Effector memory CD4-positive, alpha-beta T cell (primary cell): ENCODE measurements around the gene GNAQ.

Experiments used
- DNase-seq, 3 donors: peaks; one replicate each; pipeline ENCODE4 v3.0.0-alpha.2; 2020
- H3K27ac ChIP-seq: 2 replicates; pipeline ENCODE4 v1.7.0; 2013; ENCODE audit warnings: mild to moderate bottlenecking, low read length, moderate library complexity; ENCODE audit not compliant: insufficient read depth, poor library complexity, severe bottlenecking
- H3K27me3 ChIP-seq: replicated peaks from 2 replicates; pipeline ENCODE4 v1.7.0; 2013; ENCODE audit warnings: mild to moderate bottlenecking, low read length; ENCODE audit not compliant: insufficient read depth, control insufficient read depth, poor library complexity, severe bottlenecking
- H3K36me3 ChIP-seq: 2 replicates; pipeline ENCODE4 v1.7.0; 2013; ENCODE audit warnings: mild to moderate bottlenecking, low read length, moderate library complexity; ENCODE audit not compliant: control insufficient read depth, insufficient read depth
- H3K4me1 ChIP-seq: 2 replicates; pipeline ENCODE4 v1.7.0; 2013; ENCODE audit warnings: low read length, mild to moderate bottlenecking; ENCODE audit not compliant: control insufficient read depth, insufficient read depth, poor library complexity, severe bottlenecking
- H3K4me3 ChIP-seq: 2 replicates; pipeline ENCODE4 v1.7.0; 2013; ENCODE audit warnings: low read length, low read depth, mild to moderate bottlenecking; ENCODE audit not compliant: insufficient read depth, poor library complexity, severe bottlenecking
- H3K9me3 ChIP-seq: 2 replicates; pipeline ENCODE4 v1.7.0; 2013; ENCODE audit warnings: mild to moderate bottlenecking, low read length, moderate library complexity; ENCODE audit not compliant: control insufficient read depth

The GNAQ gene

GRCh38 chr9:77831781-77832180, 199.8 kb downstream of the GNAQ start:
- Histone ChIP-seq H3K27me3 (no peaks in the 10 kb centered on the region), H3K27ac (no peak overlapping the region), H3K9me3 (no peaks in the 10 kb centered on the region), H3K36me3 (no peaks in the 10 kb centered on the region), H3K4me1 (no peaks in the 10 kb centered on the region), H3K4me3 (no peak overlapping the region)
- DNase-seq: no peak

GRCh38 chr9:77830618-77831285, 200.9 kb downstream of the GNAQ start:
- Histone ChIP-seq H3K9me3 (no peaks in the 10 kb centered on the region), H3K27me3 (no peaks in the 10 kb centered on the region), H3K4me3 (no peak overlapping the region), H3K36me3 (no peaks in the 10 kb centered on the region), H3K27ac (no peak overlapping the region), H3K4me1 (no peaks in the 10 kb centered on the region)
- no peak for DNase-seq

- Histone ChIP-seq H3K27ac (no peak overlapping the region), H3K4me1 (no peaks in the 10 kb centered on the region)
- no peak for DNase-seq
Observed at GRCh38 chr9:77829420-77829819, 202.2 kb downstream of the GNAQ start.

GRCh38 chr9:77827104-77827784, 204.4 kb downstream of the GNAQ start:
- no peaks in the 10 kb centered on the region for H3K4me1 ChIP-seq
- no peaks in the 10 kb centered on the region for H3K27me3 ChIP-seq
- H3K4me3 ChIP-seq: no peak overlapping the region
- no peak for DNase-seq
- H3K9me3 ChIP-seq: no peaks in the 10 kb centered on the region
- no peaks in the 10 kb centered on the region for H3K36me3 ChIP-seq
- no peak overlapping the region for H3K27ac ChIP-seq

More at GRCh38 chr9:77829420-77829819, 202.2 kb downstream of the GNAQ start:
- no peaks in the 10 kb centered on the region for H3K9me3 ChIP-seq
- no peaks in the 10 kb centered on the region for H3K27me3 ChIP-seq
- H3K4me3 ChIP-seq: no peak overlapping the region
- no peaks in the 10 kb centered on the region for H3K36me3 ChIP-seq

- DNase-seq: no peak
Observed at GRCh38 chr9:77826621-77827020, 205.0 kb downstream of the GNAQ start.

GRCh38 chr9:77826116-77826515, 205.5 kb downstream of the GNAQ start:
- H3K36me3 ChIP-seq: no peaks in the 10 kb centered on the region
- H3K27ac ChIP-seq: no peak overlapping the region
- H3K4me3 ChIP-seq: no peak overlapping the region
- no peaks in the 10 kb centered on the region for H3K27me3 ChIP-seq
- H3K4me1 ChIP-seq: no peaks in the 10 kb centered on the region
- H3K9me3 ChIP-seq: no peaks in the 10 kb centered on the region
- no peak for DNase-seq

More at GRCh38 chr9:77826621-77827020, 205.0 kb downstream of the GNAQ start:
- Histone ChIP-seq H3K4me1 (no peaks in the 10 kb centered on the region), H3K36me3 (no peaks in the 10 kb centered on the region), H3K9me3 (no peaks in the 10 kb centered on the region), H3K4me3 (no peak overlapping the region), H3K27me3 (no peaks in the 10 kb centered on the region), H3K27ac (no peak overlapping the region)

- H3K9me3 ChIP-seq: no peaks in the 10 kb centered on the region
- H3K36me3 ChIP-seq: no peaks in the 10 kb centered on the region
- DNase-seq: no peak
- H3K27ac ChIP-seq: no peak overlapping the region
- no peak overlapping the region for H3K4me3 ChIP-seq
- H3K27me3 ChIP-seq: no peaks in the 10 kb centered on the region
- no peaks in the 10 kb centered on the region for H3K4me1 ChIP-seq
Observed at GRCh38 chr9:77825361-77825760, 206.2 kb downstream of the GNAQ start.

- no peak for DNase-seq
- Histone ChIP-seq H3K4me1 (no peaks in the 10 kb centered on the region), H3K9me3 (no peaks in the 10 kb centered on the region), H3K36me3 (no peaks in the 10 kb centered on the region), H3K27ac (no peak overlapping the region), H3K27me3 (no peaks in the 10 kb centered on the region), H3K4me3 (no peak overlapping the region)
Observed at GRCh38 chr9:77820293-77820954, 211.2 kb downstream of the GNAQ start.

- no peak overlapping the region for H3K27ac ChIP-seq
- H3K36me3 ChIP-seq: no peaks in the 10 kb centered on the region
- no peaks in the 10 kb centered on the region for H3K9me3 ChIP-seq
- H3K4me1 ChIP-seq: no peaks in the 10 kb centered on the region
- DNase-seq: no peak
- H3K27me3 ChIP-seq: no peaks in the 10 kb centered on the region
- no peak overlapping the region for H3K4me3 ChIP-seq
Observed at GRCh38 chr9:77819657-77820056, 212.0 kb downstream of the GNAQ start.
